Right lobe of liver (tissue), 4 donors: ENCODE measurements around the gene UGT1A8.

Experiments used
- CTCF ChIP-seq, 4 donors: fragments of 200-600 bp in 3 of 4; fragments of 450-650 bp in 1 of 4; IDR thresholded peaks; one replicate each; pipeline versions ENCODE4 v1.5.1 to v1.8.0; 2016 to 2022; ENCODE audit warnings: antibody characterized with exemption in 4 of 4, mild to moderate bottlenecking in 2 of 4
- POLR2A ChIP-seq: fragments of 450-650 bp; IDR thresholded peaks from one replicate; pipeline ENCODE4 v1.6.1; 2017; ENCODE audit warnings: antibody characterized with exemption, mild to moderate bottlenecking
- donor health status: DM: no; HTN: no; CAD: no.
- donor health status: DM: no; HTN: no; CAD: no.
- donor health status: DM: no; HTN: yes; CAD: no.

GRCh38 chr2:233572468-233572867, 45.0 kb upstream of the UGT1A8 start:
- TF ChIP-seq CTCF (IDR thresholded peaks at IDR 0.05) (no peak), POLR2A (no peak)
